ENCODE data around the gene PLOD1. TPM values are rescaled to one million over a fixed set of nuclear protein-coding genes. Genes with fewer than 3 reads are reported as not detected.

PLOD1 gene
- total RNA-seq, 4 donors from 2014 or later: 28.8 to 56.3 (median 41.2) TPM

DNA sequence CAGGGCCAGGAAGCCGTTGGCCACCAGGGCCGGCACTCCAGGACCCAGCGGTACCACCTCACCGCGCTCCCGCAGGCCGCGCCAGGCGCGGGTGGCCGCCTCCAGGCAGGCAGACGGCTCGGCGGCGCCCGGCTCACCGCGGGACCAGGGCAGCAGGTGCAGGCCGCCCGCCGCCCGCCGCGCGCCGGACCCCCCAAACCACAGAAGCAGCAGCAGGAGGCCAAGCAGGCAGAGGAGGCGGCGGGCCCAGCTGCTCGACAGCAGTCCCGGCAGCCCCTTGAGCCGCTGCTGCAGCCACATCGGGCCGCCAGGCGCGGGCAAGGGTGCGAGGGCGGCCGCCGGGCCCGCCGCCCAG, 8.6 kb upstream of the PLOD1 start:
- Histone ChIP-seq H3K9me3 (no peaks in the 10 kb centered on the region), H3K36me3 (peaks cover 0 to 10% (median 3%) of the 10 kb centered on the region in 4 donors), H3K4me1 (peaks cover 30 to 78% (median 51%) of the 10 kb centered on the region in 4 donors), H3K27me3 (no peaks in the 10 kb centered on the region), H3K27ac (peak overlapping the region; percentile 77 to 88 (median 85)), H3K4me3 (peak overlapping the region; percentile 43 to 96 (median 80))
- 0% methylated on average over 8 of the region's 41 CpGs; no CpG with 5 or more reads in 1 of the 2 donors for WGBS, 2 donors (ENCODE audit: low coverage in 1 of 2)
- in situ Hi-C loops (cut with MboI; ENCODE audit: low pct_ligation_motif_present in 1 of 4, low pct_unique_long_range_greater_than_20kb in 1 of 4, low sequenced_read_pairs in 3 of 4) (no loop called here), intact Hi-C loops (cut with DNase I; ENCODE audit: low total_unique reads) (no loop called here)
- no peak for DNase-seq
- TF ChIP-seq EP300 (IDR thresholded peaks at IDR 0.05; ENCODE audit: low read depth): no peak
- TF ChIP-seq POLR2A (IDR thresholded peaks at IDR 0.05): no peak
- no peak for TF ChIP-seq POLR2AphosphoS5 (IDR thresholded peaks at IDR 0.05)
- TF ChIP-seq CTCF (IDR thresholded peaks at IDR 0.05): no peak

- in situ Hi-C loops (cut with MboI; ENCODE audit: low pct_ligation_motif_present in 1 of 4, low pct_unique_long_range_greater_than_20kb in 1 of 4, low sequenced_read_pairs in 3 of 4) (no loop called here), intact Hi-C loops (cut with DNase I; ENCODE audit: low total_unique reads) (no loop called here)
- Histone ChIP-seq H3K36me3 (no peaks in the 10 kb centered on the region), H3K9me3 (no peaks in the 10 kb centered on the region), H3K27ac (peak overlapping the region in 1 of 4 donors; percentile 7), H3K4me3 (no peak overlapping the region), H3K4me1 (peaks cover 22 to 62% (median 41%) of the 10 kb centered on the region in 4 donors), H3K27me3 (no peaks in the 10 kb centered on the region)
- 32 to 34% methylated on average over 4 to 5 of the region's 5 CpGs for WGBS, 2 donors (ENCODE audit: low coverage in 1 of 2)
- no peak for DNase-seq
- TF ChIP-seq CTCF (IDR thresholded peaks at IDR 0.05) (no peak), POLR2A (IDR thresholded peaks at IDR 0.05) (no peak), EP300 (IDR thresholded peaks at IDR 0.05; ENCODE audit: low read depth) (no peak), POLR2AphosphoS5 (IDR thresholded peaks at IDR 0.05) (no peak)
These were observed 6.5 kb upstream of the PLOD1 start for GRCh38 chr1:11927866-11928592.

DNA sequence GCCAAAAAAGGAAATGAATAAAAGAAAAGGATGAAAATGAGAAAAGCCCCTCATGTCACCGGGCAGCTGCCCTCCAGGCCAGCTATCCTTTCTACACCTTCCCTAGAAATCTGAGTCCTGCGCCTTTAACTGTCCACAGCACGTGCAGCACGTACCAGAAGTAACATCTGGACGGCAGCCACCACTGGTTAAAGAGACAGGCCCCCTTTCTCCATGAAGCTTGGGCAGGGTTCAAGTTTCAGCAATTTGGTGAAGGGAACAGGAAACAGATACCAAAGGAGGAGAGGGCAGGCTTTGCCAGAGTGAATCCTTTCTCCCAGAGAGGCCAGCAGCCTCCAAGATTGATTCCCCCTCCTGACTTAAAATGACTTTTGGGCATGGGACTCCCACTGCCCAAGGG, 4.7 kb upstream of the PLOD1 start:
- in situ Hi-C loops (cut with MboI; ENCODE audit: low pct_ligation_motif_present in 1 of 4, low pct_unique_long_range_greater_than_20kb in 1 of 4, low sequenced_read_pairs in 3 of 4): no loop called here
- no peaks in the 10 kb centered on the region for H3K9me3 ChIP-seq
- no peaks in the 10 kb centered on the region for H3K36me3 ChIP-seq
- TF ChIP-seq CTCF (IDR thresholded peaks at IDR 0.05) (no peak), POLR2AphosphoS5 (IDR thresholded peaks at IDR 0.05) (no peak), EP300 (IDR thresholded peaks at IDR 0.05; ENCODE audit: low read depth) (no peak), POLR2A (IDR thresholded peaks at IDR 0.05) (no peak)
- peak overlapping the region; percentile 1 to 62 (median 34) for H3K27ac ChIP-seq
- no peak overlapping the region for H3K4me3 ChIP-seq
- DNase-seq: peak; percentile 75
- intact Hi-C loops (cut with DNase I; ENCODE audit: low total_unique reads): no loop called here
- WGBS, 2 donors (ENCODE audit: low coverage in 1 of 2): 4% methylated on average over 5 of the region's 5 CpGs; no CpG with 5 or more reads in 1 of the 2 donors
- H3K27me3 ChIP-seq: no peaks in the 10 kb centered on the region
- H3K4me1 ChIP-seq: peaks cover 10 to 51% (median 32%) of the 10 kb centered on the region in 4 donors

DNA sequence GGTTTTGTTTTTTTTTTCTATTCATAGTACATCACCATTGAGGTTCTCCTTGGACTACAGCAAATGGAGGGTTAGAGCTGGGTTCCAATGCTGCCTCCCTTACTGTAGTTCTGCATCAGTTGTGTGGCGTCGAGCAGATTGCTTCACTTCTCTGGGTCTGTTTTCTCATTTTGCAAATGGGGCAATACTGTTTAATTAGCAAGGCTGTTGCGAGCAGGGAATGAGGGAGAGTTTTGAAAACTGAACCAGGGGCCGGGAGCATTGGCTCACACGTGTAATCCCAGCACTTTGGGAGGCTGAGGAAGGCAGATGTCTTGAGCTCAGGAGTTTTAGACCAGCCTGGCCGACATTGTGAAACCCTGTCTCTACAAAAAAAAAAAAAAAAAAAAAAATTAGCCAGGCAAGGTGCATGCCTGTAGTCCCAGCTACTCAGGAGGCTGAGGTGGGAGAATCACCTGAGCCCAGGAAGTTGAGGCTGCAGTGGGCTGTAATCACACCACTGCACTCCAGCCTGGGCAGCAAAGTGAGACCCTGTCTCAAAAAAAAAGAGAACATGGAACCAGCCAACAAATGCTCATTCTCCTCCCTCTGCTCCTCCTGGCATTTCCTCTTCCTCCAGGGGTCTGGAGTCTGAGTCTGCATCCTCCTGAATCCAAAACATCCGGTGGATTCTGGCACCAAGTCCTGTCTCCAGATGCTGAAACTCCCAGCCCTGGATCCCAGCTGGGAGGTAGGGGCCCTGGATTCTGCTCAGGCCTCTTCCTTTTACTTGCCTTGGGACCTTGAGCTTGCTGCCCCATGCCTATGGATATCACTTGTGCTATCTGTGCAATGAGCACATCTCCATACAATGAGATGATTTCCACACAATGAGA, 3.7 kb upstream of the PLOD1 start:
- 58% methylated on average over 7 of the region's 7 CpGs; no CpG with 5 or more reads in 1 of the 2 donors for WGBS, 2 donors (ENCODE audit: low coverage in 1 of 2)

More for the DNA sequence above, 3.7 kb upstream of the PLOD1 start:
- Histone ChIP-seq H3K4me3 (no peak overlapping the region), H3K27ac (peak overlapping the region; percentile 1 to 62 (median 34)), H3K27me3 (no peaks in the 10 kb centered on the region), H3K4me1 (peaks cover 10 to 58% (median 37%) of the 10 kb centered on the region in 4 donors), H3K9me3 (no peaks in the 10 kb centered on the region), H3K36me3 (no peaks in the 10 kb centered on the region)
- in situ Hi-C loops (cut with MboI; ENCODE audit: low pct_ligation_motif_present in 1 of 4, low pct_unique_long_range_greater_than_20kb in 1 of 4, low sequenced_read_pairs in 3 of 4): no loop called here
- no peak for DNase-seq
- intact Hi-C loops (cut with DNase I; ENCODE audit: low total_unique reads): no loop called here
- no peak for TF ChIP-seq EP300 (IDR thresholded peaks at IDR 0.05; ENCODE audit: low read depth)
- TF ChIP-seq CTCF (IDR thresholded peaks at IDR 0.05): no peak
- TF ChIP-seq POLR2A (IDR thresholded peaks at IDR 0.05): no peak
- no peak for TF ChIP-seq POLR2AphosphoS5 (IDR thresholded peaks at IDR 0.05)

All from transverse colon (tissue), 4 donors.